Lung (tissue), 12 donors: ENCODE measurements around the gene TLE2. TPM values are rescaled to one million over a fixed set of nuclear protein-coding genes. Genes with fewer than 3 reads are reported as not detected.

Experiments used
- ATAC-seq: fragments of 200-7000 bp; cut with Tn5 transposase; one replicate; pipeline ENCODE4 v1.9.1; 2020; ENCODE audit warnings: moderate number of reproducible peaks; ENCODE audit not compliant: insufficient read depth, low FRiP score
- DNase-seq, 3 donors: peaks; one replicate each; pipeline ENCODE4 v3.0.0-alpha.2; 2013 to 2017
- H3K27ac ChIP-seq, 2 donors: one replicate each; pipeline ENCODE4 v1.5.1; 2013; ENCODE audit warnings: mild to moderate bottlenecking in 2 of 2, moderate library complexity in 2 of 2, control low read depth in 1 of 2, inconsistent platforms in 1 of 2, low read depth in 1 of 2, low read length in 1 of 2
- H3K27me3 ChIP-seq, 3 donors: one replicate each; pipeline ENCODE4 v1.5.1; 2013; ENCODE audit warnings: low read length in 2 of 3; ENCODE audit not compliant: control insufficient read depth in 3 of 3, insufficient read depth in 3 of 3
- H3K36me3 ChIP-seq, 4 donors: one replicate each; pipeline ENCODE4 v1.5.1; 2013; ENCODE audit warnings: low read length in 4 of 4, mild to moderate bottlenecking in 1 of 4, moderate library complexity in 1 of 4; ENCODE audit not compliant: control insufficient read depth in 4 of 4, insufficient read depth in 4 of 4
- H3K4me1 ChIP-seq, 5 donors: one replicate each; pipeline ENCODE4 v1.5.1; 2013; ENCODE audit warnings: low read length in 5 of 5, mild to moderate bottlenecking in 2 of 5, moderate library complexity in 1 of 5; ENCODE audit not compliant: control insufficient read depth in 5 of 5, insufficient read depth in 5 of 5
- H3K4me3 ChIP-seq: one replicate; pipeline ENCODE4 v1.5.1; 2013; ENCODE audit warnings: mild to moderate bottlenecking, control low read depth, moderate library complexity
- H3K9ac ChIP-seq, 2 donors: one replicate each; pipeline ENCODE4 v1.5.1; 2013; ENCODE audit warnings: low read length in 2 of 2, control low read depth in 1 of 2; ENCODE audit not compliant: insufficient read depth in 1 of 2
- H3K9me3 ChIP-seq, 4 donors: one replicate each; pipeline ENCODE4 v1.5.1; 2013; ENCODE audit warnings: low read length in 3 of 4, mild to moderate bottlenecking in 1 of 4, moderate library complexity in 1 of 4; ENCODE audit not compliant: control insufficient read depth in 4 of 4, insufficient read depth in 3 of 4
- CTCF ChIP-seq: IDR thresholded peaks from 2 replicates; pipeline ENCODE4 v1.5.1; 2012; ENCODE audit warnings: mild to moderate bottlenecking; ENCODE audit errors: control extremely low read depth, extremely low read depth
- WGBS, 2 donors: extraction: QIAGEN DNeasy Blood & Tissue Kit; methylation state at CpG; one replicate each; pipeline ENCODE4 v1.1.7; 2013; 5-methylcytosine and 5-hydroxymethylcytosine counted together
- polyA plus RNA-seq, 2 donors: library from polyadenylated mRNA; stranded (reverse); fragments of 200-250 nt; gene quantifications; one replicate each; pipeline ENCODE4 v1.2.1, GENCODE V29; 2013
- total RNA-seq, 2 donors: library from RNA; depleted of rRNA in 1 of 2; stranded (reverse); fragments of >200 nt in 1 of 2; gene quantifications; one replicate each; pipeline ENCODE4 v1.2.1, GENCODE V29; 2014 to 2021
- donor health status: control.
- donor health status: control.
- donor health status: Bipolar disorder and iron deficiency.
- donor health status: healthy.
- donor health status: DM: yes; HTN: yes; CAD: no.

The TLE2 gene
- total and polyA plus RNA-seq, 4 donors, result 30.8 to 47.1 (median 39.2) TPM

GRCh38 chr19:3028305-3029064 lies 595 bp downstream of the TLE2 start:
- H3K4me3 ChIP-seq, result peak overlapping the region; percentile 71
- peaks cover 0 to 1% (median 0%) of the 10 kb centered on the region in 4 donors for H3K9me3 ChIP-seq
- H3K27me3 ChIP-seq, result no peaks in the 10 kb centered on the region
- no peak overlapping the region for H3K9ac ChIP-seq
- TF ChIP-seq CTCF, result no peak
- H3K36me3 ChIP-seq, result peaks cover 0 to 16% (median 5%) of the 10 kb centered on the region in 4 donors
- WGBS, 2 donors, result 1 to 2% methylated on average over 34 to 40 of the region's 40 CpGs
- peak overlapping the region; percentile 17 to 77 for H3K27ac ChIP-seq
- ATAC-seq (no peak), DNase-seq (peak; percentile 80 to 90 (median 85))
- H3K4me1 ChIP-seq, result peaks cover 0 to 28% (median 4%) of the 10 kb centered on the region in 5 donors

GRCh38 chr19:3027981-3028304 lies 1.1 kb downstream of the TLE2 start:
- no peak overlapping the region for H3K9ac ChIP-seq
- no peak for ATAC-seq
- H3K27ac ChIP-seq, result peak overlapping the region in 1 of 2 donors; percentile 50
- peaks cover 0 to 1% (median 0%) of the 10 kb centered on the region in 4 donors for H3K9me3 ChIP-seq
- TF ChIP-seq CTCF, result no peak
- H3K36me3 ChIP-seq, result peaks cover 0 to 16% (median 5%) of the 10 kb centered on the region in 4 donors
- H3K27me3 ChIP-seq, result no peaks in the 10 kb centered on the region
- no peak for DNase-seq
- 39 to 51% methylated on average over 9 of the region's 9 CpGs for WGBS, 2 donors
- H3K4me1 ChIP-seq, result peaks cover 0 to 26% (median 4%) of the 10 kb centered on the region in 5 donors
- no peak overlapping the region for H3K4me3 ChIP-seq

- ATAC-seq, result no peak
- DNase-seq, result no peak
- WGBS, 2 donors, result 78 to 91% methylated on average over 2 of the region's 2 CpGs
- no peak overlapping the region for H3K27ac ChIP-seq
- no peak overlapping the region for H3K4me3 ChIP-seq
- TF ChIP-seq CTCF, result no peak
- no peaks in the 10 kb centered on the region for H3K27me3 ChIP-seq
- H3K4me1 ChIP-seq, result peaks cover 0 to 26% (median 4%) of the 10 kb centered on the region in 5 donors
- peaks cover 0 to 16% (median 5%) of the 10 kb centered on the region in 4 donors for H3K36me3 ChIP-seq
- peaks cover 0 to 1% (median 0%) of the 10 kb centered on the region in 4 donors for H3K9me3 ChIP-seq
- no peak overlapping the region for H3K9ac ChIP-seq
These were observed 1.8 kb downstream of the TLE2 start for GRCh38 chr19:3027292-3027691.
